Activated naive CD4-positive, alpha-beta T cell treated with anti-CD3 and anti-CD28 coated beads, Interleukin-2, amount 10 ng/mL, durations not matched to agents 7 days and 5 days (primary cell): ENCODE measurements around the gene C17orf78.
"Not testable (repeated sequence)": the region's sequence is repeated elsewhere in the genome, so short reads cannot be mapped to it uniquely, and the experiment has no call there.

Experiments used
- CTCF ChIA-PET: fragments of 350-600 bp; sonication (Branson Sonifier 250); formaldehyde crosslinking; loops from one replicate; lab custom pipeline; 2021; ENCODE audit warnings: antibody characterized with exemption; lab: Charles Lee
- DNase-seq: peaks from one replicate; pipeline ENCODE4 v3.0.0-alpha.2; 2020
- H3K27ac Mint-ChIP-seq: one replicate; pipeline ENCODE4 v1.8.0; 2021; ENCODE audit warnings: mild to moderate bottlenecking, moderate library complexity, mixed read lengths
- H3K27me3 Mint-ChIP-seq: one replicate; pipeline ENCODE4 v1.8.0; 2021; ENCODE audit warnings: mild to moderate bottlenecking, mixed read lengths
- H3K36me3 Mint-ChIP-seq: one replicate; pipeline ENCODE4 v1.8.0; 2021; ENCODE audit warnings: mixed read lengths
- H3K4me1 Mint-ChIP-seq: one replicate; pipeline ENCODE4 v1.8.0; 2021; ENCODE audit warnings: mixed read lengths
- H3K4me3 Mint-ChIP-seq: one replicate; pipeline ENCODE4 v1.8.0; 2021; ENCODE audit warnings: mild to moderate bottlenecking, moderate library complexity, mixed read lengths
- H3K9me3 Mint-ChIP-seq: one replicate; pipeline ENCODE4 v1.8.0; 2021; ENCODE audit warnings: mixed read lengths

The C17orf78 gene

GRCh38 chr17:37430051-37430627 lies 54.4 kb downstream of the C17orf78 start:
- no peaks in the 10 kb centered on the region for H3K9me3 Mint-ChIP-seq
- CTCF ChIA-PET: interaction anchor here (0.9 to 1.1 kb wide), 3 partner anchors 10 to 57 kb away, joined by 3 to 4 read pairs (median 3); no protein-coding TSS in a partner anchor
- peak overlapping the region; percentile 92 for H3K27ac Mint-ChIP-seq
- peaks cover 37% of the 10 kb centered on the region for H3K4me1 Mint-ChIP-seq
- H3K36me3 Mint-ChIP-seq: peaks cover 52% of the 10 kb centered on the region
- DNase-seq: no peak
- no peaks in the 10 kb centered on the region for H3K27me3 Mint-ChIP-seq
- peak overlapping the region; percentile 10 for H3K4me3 Mint-ChIP-seq

DNA sequence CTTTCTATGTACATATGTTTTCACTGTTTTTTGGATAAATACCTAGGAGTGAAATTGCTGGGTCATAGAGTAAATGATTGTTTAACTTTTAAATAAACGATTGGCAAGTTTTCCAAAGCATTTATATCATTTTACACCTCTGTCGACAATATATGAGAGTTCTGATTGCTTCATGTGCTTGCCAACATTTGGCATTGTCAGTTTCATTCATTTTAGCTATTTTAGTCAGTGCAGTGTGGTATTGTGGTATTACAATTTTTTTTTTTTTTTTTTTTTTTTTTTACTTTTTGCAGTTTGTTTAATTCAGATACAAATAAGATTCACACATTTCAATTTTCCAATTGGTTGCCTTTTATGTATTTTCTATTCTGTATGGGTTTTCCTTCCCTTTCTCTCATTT lies 56.9 kb downstream of the C17orf78 start:
- CTCF ChIA-PET: interaction anchor here (0.7 kb wide), 1 partner anchor 17 kb away, joined by 3 read pairs; no protein-coding TSS in a partner anchor
- Mint-ChIP-seq H3K4me3 (no peak overlapping the region), H3K27me3 (no peaks in the 10 kb centered on the region), H3K9me3 (no peaks in the 10 kb centered on the region), H3K36me3 (peaks cover 46% of the 10 kb centered on the region), H3K27ac (no peak overlapping the region), H3K4me1 (peaks cover 37% of the 10 kb centered on the region)
- no peak for DNase-seq

DNA sequence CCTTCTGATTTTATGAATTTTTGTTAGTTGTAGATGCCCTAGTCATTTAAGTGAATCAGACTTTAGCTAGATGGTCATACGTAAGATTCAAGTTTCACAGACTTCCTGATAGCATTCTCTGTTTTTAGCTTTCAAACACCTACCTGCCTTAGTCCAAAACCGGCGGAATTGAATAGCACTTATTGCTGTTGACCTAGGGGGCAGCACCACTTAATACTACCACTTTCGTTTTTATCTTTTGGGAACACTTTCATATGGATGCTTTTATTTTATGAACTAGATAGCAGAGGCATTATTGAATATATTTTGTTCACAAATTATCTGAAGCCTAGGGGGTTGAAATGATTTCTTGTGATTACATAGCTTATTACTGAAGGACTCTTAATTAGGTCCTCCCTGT lies 62.4 kb downstream of the C17orf78 start:
- peaks cover 12% of the 10 kb centered on the region for H3K4me1 Mint-ChIP-seq
- H3K27ac Mint-ChIP-seq: no peak overlapping the region
- no peaks in the 10 kb centered on the region for H3K9me3 Mint-ChIP-seq
- CTCF ChIA-PET: interaction anchor here (0.5 kb wide), 1 partner anchor 108 kb away, joined by 3 read pairs; no protein-coding TSS in a partner anchor
- H3K36me3 Mint-ChIP-seq: peaks cover 56% of the 10 kb centered on the region
- DNase-seq: no peak
- H3K27me3 Mint-ChIP-seq: no peaks in the 10 kb centered on the region
- no peak overlapping the region for H3K4me3 Mint-ChIP-seq

DNA sequence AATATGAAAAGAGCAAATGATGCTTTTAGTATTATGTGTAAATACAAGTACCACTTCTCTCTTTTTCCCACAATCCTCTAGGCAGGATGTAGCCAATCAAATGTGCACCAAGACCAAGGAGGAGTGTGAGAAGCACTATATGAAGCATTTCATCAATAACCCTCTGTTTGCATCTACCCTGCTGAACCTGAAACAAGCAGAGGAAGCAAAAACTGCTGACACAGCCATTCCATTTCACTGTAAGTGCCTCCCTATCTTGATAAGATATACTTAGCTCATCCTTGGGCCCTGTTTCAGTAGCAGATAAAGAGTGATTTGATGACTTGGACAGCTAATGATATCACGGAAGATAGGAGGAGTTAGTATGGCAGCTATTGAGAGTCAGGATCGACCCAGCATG lies 64.6 kb downstream of the C17orf78 start:
- DNase-seq: no peak
- Mint-ChIP-seq H3K4me3 (no peak overlapping the region), H3K27ac (no peak overlapping the region), H3K36me3 (peaks cover 56% of the 10 kb centered on the region), H3K9me3 (no peaks in the 10 kb centered on the region), H3K4me1 (peaks cover 9% of the 10 kb centered on the region), H3K27me3 (no peaks in the 10 kb centered on the region)
- CTCF ChIA-PET: no interaction called here

GRCh38 chr17:37441369-37442014 lies 65.7 kb downstream of the C17orf78 start:
- not testable (repeated sequence) for DNase-seq, H3K9me3 Mint-ChIP-seq, H3K4me1 Mint-ChIP-seq, H3K27ac Mint-ChIP-seq, H3K4me3 Mint-ChIP-seq, H3K27me3 Mint-ChIP-seq
- CTCF ChIA-PET: interaction anchor here (0.6 kb wide), 1 partner anchor 27 kb away, joined by 4 read pairs; no protein-coding TSS in a partner anchor
- peaks cover 58% of the 10 kb centered on the region for H3K36me3 Mint-ChIP-seq
